Measurements from ENCODE around the gene HDDC3. TPM values are rescaled to one million over a fixed set of nuclear protein-coding genes. Genes with fewer than 3 reads are reported as not detected.

The HDDC3 gene
- total and polyA plus RNA-seq, 9 of the 15 experiments (the other 6 are each of a cell fraction or from before 2014, with no cell fraction given): 14.9 to 55.8 (median 36.9) TPM

DNA sequence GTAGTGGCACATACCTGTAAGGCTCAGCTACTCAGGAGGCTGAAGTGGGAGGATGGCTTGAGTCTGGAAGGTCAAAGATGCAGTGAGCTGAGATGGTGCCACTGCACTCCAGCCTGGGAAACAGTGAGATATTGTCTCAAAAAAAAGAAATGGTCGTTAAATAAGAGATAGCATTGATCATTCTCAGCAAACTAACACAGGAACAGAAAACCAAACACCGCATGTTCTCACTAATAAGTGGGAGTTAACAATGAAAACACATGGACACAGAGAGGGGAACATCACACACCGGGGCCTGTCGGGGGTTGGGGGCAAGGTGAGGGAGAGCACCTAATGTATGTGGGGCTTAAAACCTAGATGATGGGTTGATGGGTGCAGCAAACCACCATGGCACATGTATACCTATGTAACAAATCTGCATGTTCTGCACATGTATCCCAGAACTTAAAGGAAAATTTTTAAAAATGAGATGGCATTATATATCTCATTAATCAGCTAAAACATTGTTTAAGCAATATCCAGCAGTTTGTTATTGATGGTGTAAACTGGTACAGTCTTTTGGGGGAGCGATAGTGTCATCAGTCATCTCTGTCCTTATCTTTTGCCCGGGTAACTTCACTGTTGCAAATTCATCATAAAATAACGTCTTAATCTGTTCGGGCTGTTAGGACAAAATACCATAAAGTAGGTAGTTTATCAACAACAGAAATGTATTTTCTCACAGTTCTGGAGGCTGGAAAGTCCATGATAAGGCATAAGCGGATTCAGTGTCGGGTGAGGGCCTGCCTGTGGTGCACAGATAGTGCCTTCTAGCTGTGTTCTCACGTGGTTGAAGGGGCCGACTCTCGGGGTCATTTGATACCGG lies 30.9 kb downstream of the HDDC3 start (continued):
- no peak for TF ChIP-seq KLF10 (CRISPR knock-in tag; IDR thresholded peaks at IDR 0.05)
- TF ChIP-seq ZNF717 (CRISPR knock-in tag; IDR thresholded peaks at IDR 0.05): no peak
- TF ChIP-seq POLR3G (IDR thresholded peaks at IDR 0.05; ENCODE audit: extremely low read depth, insufficient read length, insufficient replicate concordance): no peak
- TF ChIP-seq MBD2 (IDR thresholded peaks at IDR 0.05; ENCODE audit: borderline replicate concordance, low read depth): peak; percentile 91
- TF ChIP-seq, protein P1, sequence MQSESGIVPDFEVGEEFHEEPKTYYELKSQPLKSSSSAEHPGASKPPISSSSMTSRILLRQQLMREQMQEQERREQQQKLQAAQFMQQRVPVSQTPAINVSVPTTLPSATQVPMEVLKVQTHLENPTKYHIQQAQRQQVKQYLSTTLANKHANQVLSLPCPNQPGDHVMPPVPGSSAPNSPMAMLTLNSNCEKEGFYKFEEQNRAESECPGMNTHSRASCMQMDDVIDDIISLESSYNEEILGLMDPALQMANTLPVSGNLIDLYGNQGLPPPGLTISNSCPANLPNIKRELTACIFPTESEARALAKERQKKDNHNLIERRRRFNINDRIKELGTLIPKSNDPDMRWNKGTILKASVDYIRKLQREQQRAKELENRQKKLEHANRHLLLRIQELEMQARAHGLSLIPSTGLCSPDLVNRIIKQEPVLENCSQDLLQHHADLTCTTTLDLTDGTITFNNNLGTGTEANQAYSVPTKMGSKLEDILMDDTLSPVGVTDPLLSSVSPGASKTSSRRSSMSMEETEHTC (IDR thresholded peaks at IDR 0.05): peak; percentile 94
- TF ChIP-seq CCNT2 (IDR thresholded peaks at IDR 0.05; ENCODE audit: borderline replicate concordance, extremely low read depth, insufficient read length, low read depth, low read length): peak; percentile 96
- TF ChIP-seq, protein P2, sequence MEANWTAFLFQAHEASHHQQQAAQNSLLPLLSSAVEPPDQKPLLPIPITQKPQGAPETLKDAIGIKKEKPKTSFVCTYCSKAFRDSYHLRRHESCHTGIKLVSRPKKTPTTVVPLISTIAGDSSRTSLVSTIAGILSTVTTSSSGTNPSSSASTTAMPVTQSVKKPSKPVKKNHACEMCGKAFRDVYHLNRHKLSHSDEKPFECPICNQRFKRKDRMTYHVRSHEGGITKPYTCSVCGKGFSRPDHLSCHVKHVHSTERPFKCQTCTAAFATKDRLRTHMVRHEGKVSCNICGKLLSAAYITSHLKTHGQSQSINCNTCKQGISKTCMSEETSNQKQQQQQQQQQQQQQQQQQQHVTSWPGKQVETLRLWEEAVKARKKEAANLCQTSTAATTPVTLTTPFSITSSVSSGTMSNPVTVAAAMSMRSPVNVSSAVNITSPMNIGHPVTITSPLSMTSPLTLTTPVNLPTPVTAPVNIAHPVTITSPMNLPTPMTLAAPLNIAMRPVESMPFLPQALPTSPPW (CRISPR knock-in tag; IDR thresholded peaks at IDR 0.05): peak; percentile 62
- TF ChIP-seq ETV6 (IDR thresholded peaks at IDR 0.05; ENCODE audit: borderline replicate concordance in 1 of 2, low read depth in 2 of 2, low read length in 1 of 2): peak in 1 of 2 experiments; percentile 86; a peak in 2 of 4 replicates
- TF ChIP-seq ETV6 (CRISPR knock-in tag; IDR thresholded peaks at IDR 0.05; ENCODE audit: borderline replicate concordance): no peak
- TF ChIP-seq, protein P3, sequence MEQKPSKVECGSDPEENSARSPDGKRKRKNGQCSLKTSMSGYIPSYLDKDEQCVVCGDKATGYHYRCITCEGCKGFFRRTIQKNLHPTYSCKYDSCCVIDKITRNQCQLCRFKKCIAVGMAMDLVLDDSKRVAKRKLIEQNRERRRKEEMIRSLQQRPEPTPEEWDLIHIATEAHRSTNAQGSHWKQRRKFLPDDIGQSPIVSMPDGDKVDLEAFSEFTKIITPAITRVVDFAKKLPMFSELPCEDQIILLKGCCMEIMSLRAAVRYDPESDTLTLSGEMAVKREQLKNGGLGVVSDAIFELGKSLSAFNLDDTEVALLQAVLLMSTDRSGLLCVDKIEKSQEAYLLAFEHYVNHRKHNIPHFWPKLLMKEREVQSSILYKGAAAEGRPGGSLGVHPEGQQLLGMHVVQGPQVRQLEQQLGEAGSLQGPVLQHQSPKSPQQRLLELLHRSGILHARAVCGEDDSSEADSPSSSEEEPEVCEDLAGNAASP (IDR thresholded peaks at IDR 0.05): no peak
- no peak for TF ChIP-seq ZNF253 (CRISPR knock-in tag; conservative IDR thresholded peaks at IDR 0.05)
- TF ChIP-seq STAT5A (IDR thresholded peaks at IDR 0.05; ENCODE audit: borderline replicate concordance, low read length): peak; percentile 99
- TF ChIP-seq, protein P4, sequence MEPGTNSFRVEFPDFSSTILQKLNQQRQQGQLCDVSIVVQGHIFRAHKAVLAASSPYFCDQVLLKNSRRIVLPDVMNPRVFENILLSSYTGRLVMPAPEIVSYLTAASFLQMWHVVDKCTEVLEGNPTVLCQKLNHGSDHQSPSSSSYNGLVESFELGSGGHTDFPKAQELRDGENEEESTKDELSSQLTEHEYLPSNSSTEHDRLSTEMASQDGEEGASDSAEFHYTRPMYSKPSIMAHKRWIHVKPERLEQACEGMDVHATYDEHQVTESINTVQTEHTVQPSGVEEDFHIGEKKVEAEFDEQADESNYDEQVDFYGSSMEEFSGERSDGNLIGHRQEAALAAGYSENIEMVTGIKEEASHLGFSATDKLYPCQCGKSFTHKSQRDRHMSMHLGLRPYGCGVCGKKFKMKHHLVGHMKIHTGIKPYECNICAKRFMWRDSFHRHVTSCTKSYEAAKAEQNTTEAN (CRISPR knock-in tag; IDR thresholded peaks at IDR 0.05): no peak
- TF ChIP-seq, protein P5, sequence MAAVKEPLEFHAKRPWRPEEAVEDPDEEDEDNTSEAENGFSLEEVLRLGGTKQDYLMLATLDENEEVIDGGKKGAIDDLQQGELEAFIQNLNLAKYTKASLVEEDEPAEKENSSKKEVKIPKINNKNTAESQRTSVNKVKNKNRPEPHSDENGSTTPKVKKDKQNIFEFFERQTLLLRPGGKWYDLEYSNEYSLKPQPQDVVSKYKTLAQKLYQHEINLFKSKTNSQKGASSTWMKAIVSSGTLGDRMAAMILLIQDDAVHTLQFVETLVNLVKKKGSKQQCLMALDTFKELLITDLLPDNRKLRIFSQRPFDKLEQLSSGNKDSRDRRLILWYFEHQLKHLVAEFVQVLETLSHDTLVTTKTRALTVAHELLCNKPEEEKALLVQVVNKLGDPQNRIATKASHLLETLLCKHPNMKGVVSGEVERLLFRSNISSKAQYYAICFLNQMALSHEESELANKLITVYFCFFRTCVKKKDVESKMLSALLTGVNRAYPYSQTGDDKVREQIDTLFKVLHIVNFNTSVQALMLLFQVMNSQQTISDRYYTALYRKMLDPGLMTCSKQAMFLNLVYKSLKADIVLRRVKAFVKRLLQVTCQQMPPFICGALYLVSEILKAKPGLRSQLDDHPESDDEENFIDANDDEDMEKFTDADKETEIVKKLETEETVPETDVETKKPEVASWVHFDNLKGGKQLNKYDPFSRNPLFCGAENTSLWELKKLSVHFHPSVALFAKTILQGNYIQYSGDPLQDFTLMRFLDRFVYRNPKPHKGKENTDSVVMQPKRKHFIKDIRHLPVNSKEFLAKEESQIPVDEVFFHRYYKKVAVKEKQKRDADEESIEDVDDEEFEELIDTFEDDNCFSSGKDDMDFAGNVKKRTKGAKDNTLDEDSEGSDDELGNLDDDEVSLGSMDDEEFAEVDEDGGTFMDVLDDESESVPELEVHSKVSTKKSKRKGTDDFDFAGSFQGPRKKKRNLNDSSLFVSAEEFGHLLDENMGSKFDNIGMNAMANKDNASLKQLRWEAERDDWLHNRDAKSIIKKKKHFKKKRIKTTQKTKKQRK (IDR thresholded peaks at IDR 0.05; ENCODE audit: borderline replicate concordance, low read depth, low read length): no peak
- TF ChIP-seq, protein P6, sequence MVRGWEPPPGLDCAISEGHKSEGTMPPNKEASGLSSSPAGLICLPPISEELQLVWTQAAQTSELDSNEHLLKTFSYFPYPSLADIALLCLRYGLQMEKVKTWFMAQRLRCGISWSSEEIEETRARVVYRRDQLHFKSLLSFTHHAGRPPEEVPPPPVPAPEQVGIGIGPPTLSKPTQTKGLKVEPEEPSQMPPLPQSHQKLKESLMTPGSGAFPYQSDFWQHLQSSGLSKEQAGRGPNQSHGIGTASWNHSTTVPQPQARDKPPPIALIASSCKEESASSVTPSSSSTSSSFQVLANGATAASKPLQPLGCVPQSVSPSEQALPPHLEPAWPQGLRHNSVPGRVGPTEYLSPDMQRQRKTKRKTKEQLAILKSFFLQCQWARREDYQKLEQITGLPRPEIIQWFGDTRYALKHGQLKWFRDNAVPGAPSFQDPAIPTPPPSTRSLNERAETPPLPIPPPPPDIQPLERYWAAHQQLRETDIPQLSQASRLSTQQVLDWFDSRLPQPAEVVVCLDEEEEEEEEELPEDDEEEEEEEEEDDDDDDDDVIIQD (CRISPR knock-in tag; IDR thresholded peaks at IDR 0.05): no peak
